ENCODE measurements around the gene ZBTB45.

DNA sequence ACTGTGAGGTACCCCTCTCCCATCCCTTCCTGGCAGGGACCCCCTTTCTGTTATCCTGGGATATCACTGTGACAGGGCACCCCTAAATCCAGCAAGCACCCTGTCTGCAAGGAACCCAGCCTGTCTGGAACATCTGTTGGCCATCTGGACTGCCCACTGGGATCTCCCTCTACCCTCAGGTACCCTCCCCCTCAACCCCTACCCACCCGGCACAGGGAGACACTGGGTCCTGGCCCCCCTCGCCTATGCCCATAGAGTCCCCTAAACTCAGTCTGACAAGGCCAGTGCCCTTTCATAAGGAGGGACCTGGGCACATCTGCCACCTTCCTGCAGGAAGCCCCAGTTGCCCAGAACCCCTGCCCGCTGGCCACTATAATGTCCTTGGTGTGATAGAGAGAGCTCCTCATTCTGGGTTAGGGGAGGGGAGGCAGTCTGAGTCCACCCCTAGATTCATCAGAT is 5.0 kb downstream of the ZBTB45 start:
- TF ChIP-seq POLR2AphosphoS5 (IDR thresholded peaks at IDR 0.05; ENCODE audit: low read depth, low read length) (no peak), POLR2A (IDR thresholded peaks at IDR 0.05; ENCODE audit: low read depth, low read length) (no peak)

Data from GM12892 (cell line).